Islet of Langerhans (tissue), 1 donor: Measurements from ENCODE around the gene OR2F1.

Experiments
- FAIRE-seq: peaks from one replicate; lab custom pipeline; 2011; peaks lifted over from hg19 to GRCh38; lab: Jason Lieb, UNC

The OR2F1 gene

DNA sequence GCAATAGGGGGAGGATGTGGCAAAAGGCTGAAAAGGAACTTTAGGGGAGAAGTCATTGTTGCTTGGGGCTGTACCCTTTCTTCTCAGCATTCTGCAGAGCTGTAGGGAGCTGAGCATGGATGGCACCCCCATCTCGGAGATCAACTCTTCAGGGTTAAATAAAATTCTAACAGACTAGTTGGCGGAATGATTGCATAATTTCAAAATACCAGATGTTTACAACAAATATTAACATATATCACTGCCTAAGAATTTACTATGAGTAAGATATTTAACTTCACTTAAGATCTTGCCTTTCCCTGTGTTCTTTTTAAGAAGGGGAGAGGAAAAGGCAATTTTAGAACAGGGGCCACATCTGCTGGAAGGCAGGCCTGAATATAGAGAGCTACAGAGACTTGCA lies 509 bp upstream of the OR2F1 start:
- FAIRE-seq = no peak

GRCh38 chr7:143958781-143959180 lies 4.1 kb downstream of the OR2F1 start:
- FAIRE-seq = no peak

- no peak for FAIRE-seq
These were observed 6.4 kb downstream of the OR2F1 start for GRCh38 chr7:143960813-143961610.

DNA sequence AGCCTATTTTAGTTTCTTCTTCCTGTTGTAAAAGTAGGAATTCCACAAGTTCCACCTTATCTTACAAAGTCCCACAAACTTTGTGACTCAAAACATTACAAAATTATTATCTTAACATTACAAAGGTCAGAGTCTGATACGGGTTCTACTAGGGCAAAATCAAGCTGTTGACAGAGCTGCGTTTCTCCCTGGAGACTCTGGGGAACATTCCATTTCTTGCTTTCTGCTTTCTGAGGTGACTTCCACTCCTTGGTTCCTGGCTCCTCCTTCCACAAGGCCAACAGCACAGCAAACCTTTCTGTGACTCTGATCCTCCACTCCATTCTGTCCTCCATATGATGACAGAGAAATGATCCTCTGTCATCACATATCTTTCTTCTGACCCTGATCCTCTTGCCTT lies 10.6 kb downstream of the OR2F1 start:
- no peak for FAIRE-seq

DNA sequence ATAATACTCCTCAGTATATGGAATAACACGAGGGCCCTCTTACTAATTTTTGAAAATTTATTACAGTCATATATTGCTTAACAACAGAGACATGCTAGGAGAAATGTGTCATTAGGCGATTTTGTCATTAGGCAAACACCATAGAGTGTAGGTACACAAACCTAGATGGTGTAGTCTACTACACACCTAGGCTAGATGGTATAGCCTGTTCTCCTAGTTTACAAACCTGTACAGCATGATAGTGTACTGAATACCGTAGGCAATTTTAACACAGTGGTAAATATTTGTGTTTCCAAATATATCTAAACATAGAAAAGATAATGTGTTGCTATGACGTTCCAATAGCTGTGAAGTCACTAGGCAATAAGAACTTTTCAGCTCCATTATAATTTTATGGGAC lies 12.8 kb downstream of the OR2F1 start:
- FAIRE-seq = no peak

DNA sequence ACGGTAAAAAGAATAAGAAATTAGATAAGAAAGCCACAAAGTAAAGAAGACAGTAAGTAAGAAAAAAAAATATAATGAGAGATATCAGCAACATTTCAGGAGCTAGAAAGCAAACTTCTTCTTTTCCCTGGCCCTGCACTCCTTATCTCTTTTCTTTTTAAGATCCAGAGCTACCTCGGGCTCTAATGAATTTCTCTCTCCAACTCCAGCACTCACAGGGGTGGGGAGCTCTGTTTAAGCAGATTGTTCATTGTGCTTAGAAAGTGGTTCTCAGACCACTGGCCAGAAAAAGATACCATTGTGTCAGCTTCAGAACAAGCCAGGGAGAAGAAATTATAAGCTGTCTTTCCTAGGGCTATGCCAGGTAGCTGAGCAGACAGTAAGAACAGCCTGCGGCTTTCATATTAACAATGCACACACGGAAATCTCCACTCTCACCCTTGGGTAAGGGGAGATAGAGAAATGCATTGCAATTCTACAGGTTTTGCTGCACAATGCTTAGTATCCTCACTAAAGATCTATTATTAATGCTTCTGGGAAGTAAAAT lies 19.3 kb downstream of the OR2F1 start:
- no peak for FAIRE-seq

- FAIRE-seq = no peak
These were observed 19.8 kb downstream of the OR2F1 start for GRCh38 chr7:143974459-143974858.

DNA sequence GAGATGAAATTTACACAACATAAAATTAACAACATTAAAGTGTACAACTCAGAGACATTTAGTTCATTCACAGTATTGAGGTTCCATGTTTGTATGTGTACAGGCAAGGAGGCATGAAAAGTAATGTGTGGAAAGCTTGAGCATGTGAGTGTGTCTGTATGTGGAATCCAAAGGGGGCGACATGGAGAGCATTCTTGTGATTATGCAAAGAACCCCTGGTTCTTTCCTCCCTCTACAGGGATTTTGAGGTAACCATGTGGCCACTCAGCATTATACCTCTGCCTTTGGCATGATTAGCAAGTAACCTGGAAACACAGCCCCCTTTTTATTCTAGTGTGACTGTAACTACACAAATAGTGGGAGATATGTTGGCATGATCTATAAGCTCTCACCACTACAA lies 21.0 kb downstream of the OR2F1 start:
- FAIRE-seq = no peak

DNA sequence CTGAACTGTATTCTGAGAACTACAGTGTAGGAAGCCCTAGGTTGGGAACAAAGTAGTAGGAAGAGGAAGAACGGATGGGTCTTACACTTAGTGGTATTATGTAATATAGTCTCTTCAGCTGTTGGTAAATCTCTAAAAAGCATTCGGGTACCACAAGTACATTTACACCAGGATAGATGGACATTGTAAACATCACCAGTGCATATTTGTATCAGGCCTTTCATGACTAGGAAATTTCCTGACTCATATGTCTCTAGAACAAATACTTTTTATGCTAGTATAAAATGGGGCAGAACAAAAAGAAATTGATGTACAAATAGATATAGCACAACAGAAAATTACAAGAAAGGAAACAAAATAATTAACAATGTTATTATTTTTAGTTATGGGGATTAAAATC lies 23.9 kb downstream of the OR2F1 start:
- FAIRE-seq = no peak

- FAIRE-seq = no peak
These were observed 24.7 kb downstream of the OR2F1 start for GRCh38 chr7:143979359-143979758.

GRCh38 chr7:143979998-143980397 lies 25.4 kb downstream of the OR2F1 start:
- FAIRE-seq = no peak

DNA sequence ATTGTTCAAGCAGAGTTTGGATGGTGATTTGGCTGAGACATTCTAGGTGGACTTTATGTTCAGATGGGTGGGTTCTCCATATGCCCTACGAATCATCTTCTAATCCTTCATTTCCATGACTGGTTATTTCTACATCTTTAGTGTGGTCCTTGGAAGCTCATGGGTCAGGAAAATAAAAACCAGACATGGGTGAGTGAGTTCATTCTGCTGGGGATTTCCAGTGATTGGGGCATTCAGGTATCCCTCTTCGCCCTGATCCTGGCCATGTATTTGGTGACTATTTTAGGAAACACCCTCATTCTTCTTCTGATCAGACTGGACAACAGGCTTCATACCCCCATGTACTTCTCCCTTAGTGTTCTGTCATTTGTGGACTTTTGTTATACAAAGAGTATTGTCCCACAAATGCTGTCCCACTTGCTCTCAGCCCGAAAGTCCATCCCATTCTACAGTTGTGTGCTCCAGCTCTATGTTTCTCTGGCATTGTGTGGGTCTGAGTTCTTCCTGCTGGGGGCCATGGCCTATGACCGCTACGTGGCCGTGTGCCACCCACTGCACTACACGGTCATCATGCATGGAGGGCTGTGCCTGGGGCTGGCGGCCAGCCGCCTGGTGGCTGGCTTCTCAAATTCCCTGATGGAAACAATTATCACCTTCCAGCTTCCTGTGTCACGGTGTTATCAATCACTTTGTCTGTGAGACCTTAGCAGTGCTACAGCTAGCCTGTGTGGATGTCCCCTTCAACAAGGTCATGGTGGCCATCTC lies 26.3 kb downstream of the OR2F1 start:
- FAIRE-seq = no peak

DNA sequence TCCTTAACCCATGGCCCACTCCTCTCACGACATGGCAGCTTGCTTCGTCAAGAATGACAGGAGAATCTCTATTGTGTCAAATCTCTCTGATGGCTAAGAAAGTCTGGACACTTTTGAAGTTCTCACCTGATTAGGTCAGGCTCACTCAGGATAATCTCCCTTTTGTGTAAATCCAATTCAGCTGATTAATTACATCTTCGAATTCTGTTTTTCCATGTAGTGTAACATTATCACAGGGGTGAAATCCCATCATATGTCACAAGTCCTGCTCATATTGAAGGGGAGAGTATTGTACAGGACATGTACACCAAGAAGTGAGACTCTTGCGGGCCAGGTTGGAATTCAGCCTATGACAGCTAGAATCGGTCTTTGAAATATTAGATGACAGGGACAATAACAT lies 29.3 kb downstream of the OR2F1 start:
- FAIRE-seq = no peak

DNA sequence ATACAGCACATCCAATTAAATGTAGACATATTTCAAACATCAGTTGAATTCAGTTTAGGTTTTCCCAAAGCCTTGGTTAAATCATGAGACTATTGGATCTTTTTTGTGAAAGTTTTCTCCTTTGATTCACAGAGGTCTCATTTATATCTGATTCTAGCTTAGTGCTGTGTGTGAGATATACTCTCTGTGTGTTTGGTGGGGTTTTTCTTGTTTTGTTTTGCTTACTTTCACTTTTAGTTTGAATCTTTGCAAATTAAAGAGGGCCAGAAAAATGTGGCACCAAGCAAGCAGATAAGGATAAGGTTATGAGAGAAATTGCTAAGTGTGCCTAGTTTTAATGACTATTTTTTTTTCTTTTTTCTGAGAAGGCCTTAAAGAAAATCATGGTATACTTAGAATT lies 32.9 kb downstream of the OR2F1 start:
- FAIRE-seq = no peak

GRCh38 chr7:143988976-143989745 lies 34.5 kb downstream of the OR2F1 start:
- FAIRE-seq = no peak

GRCh38 chr7:143992670-143993069 lies 38.0 kb downstream of the OR2F1 start:
- FAIRE-seq = no peak

- FAIRE-seq = peak; percentile 60
These were observed 39.3 kb downstream of the OR2F1 start for GRCh38 chr7:143993924-143994323.

DNA sequence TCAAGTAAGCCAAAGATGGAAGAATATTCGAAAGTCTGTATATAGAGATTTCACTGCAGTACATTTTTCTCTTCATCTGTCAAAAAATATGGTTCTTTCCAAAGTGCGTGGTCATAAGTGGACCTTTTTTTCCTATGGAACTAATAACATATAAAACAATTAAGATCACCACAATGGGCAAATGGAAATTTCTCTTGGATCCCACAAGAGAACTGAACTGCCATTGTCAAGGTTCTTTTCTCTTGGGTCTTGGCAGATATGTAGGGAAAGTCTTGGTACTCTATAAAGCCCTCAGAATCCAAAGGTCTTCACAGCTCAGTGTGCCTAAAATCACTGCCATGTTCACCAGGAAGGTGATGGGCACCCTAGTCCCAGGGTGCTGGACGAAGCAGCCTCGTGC lies 45.4 kb downstream of the OR2F1 start, which contains the start of gene OR6B1:
TSS of gene OR6B1 (plus strand) at position 301 of the 400 bp plus-strand sequence. CDS start 3,677 bp downstream, outside the sequence.
- no peak for FAIRE-seq

DNA sequence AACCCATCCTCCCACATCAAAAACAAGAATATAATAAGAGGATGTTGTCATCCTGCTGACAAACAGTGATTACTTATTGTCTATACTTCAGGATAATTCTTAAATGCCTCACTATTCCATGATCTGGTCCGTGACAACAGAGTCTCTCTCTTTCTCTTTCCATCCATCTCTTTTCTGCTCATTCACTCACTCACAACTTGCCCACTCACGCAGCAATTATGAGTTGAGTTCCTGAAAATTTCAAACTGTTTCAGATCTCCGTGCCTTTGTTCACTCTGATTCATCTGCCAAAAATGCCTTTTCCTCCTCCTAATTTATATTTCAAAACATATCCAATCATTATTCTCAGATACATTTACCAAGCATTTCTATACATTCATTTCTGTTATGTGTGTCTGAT lies 46.9 kb downstream of the OR2F1 start:
- FAIRE-seq = no peak

DNA sequence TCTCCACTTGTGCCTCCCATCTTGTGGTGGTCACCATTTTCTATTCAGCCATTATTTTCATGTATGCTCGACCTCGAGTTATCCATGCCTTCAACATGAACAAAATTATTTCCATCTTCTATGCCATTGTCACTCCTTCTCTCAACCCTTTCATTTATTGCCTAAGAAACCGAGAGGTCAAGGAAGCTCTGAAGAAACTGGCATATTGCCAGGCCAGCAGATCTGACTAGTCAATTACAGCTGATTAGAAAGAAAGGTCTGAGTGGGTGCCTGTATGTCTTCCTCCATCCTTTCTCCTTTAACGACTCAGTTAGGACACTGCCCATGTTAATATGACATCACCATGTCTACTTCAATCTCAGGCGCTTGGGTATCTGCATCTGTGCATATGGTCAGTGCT lies 50.1 kb downstream of the OR2F1 start:
- FAIRE-seq = no peak

GRCh38 chr7:144006029-144006691 lies 51.5 kb downstream of the OR2F1 start:
- no peak for FAIRE-seq

DNA sequence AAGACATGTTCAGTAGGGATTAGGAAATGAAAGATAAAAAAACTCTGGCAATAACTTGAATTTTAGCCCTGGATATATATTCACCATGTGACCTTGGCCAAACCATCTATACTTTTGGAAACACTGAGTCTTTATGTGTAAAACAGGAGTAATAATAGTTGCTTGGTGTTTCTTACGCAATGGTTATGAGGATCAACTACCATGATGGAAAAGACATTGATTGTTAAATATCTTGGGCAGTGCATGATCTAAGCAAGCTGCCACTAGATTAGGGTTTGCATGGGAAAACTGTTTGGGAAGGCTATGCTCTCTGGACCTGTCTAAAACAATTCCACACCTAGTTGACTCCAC lies 52.0 kb downstream of the OR2F1 start:
- FAIRE-seq = no peak
